ENCODE data around the gene H6PD.
"Not testable (repeated sequence)": the region's sequence is repeated elsewhere in the genome, so short reads cannot be mapped to it uniquely, and the experiment has no call there.

Gene H6PD

DNA sequence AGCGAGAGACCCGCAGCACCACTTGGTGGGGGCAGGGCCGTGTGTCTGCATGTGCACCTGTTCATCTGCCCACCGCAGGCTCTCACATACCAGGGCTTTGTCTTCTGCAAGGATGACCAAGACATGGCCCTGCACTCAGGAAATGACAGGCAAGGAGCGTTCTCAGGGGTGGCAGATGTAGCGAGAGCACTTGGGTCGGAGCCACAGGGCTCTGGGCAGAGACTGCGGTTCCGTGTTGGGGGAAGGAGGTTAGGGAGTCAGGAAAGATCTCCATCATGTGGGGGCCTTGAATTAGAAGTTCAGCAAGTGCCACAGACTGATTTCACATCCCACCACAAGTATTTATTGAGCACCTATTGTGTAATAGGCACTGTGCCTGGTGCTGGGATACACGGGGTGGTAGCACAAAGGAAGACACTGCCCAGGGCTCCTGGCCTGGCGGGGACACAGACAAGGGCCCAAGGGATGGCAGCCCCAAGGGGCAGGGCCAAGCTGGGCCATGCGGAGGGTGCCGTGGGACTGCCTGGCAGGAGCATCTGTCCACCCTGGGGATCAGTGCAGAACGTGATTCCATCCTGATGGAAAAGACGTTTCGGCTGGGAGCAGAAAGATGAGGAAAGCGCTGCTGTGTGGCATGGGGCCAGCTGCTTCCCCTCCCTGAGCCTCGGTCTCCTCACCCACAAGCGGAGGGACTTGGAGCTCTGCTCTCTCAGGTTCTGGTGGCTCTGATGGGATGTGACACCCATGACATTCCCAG lies 46.7 kb downstream of the H6PD start:
- DNase-seq = no peak

DNA sequence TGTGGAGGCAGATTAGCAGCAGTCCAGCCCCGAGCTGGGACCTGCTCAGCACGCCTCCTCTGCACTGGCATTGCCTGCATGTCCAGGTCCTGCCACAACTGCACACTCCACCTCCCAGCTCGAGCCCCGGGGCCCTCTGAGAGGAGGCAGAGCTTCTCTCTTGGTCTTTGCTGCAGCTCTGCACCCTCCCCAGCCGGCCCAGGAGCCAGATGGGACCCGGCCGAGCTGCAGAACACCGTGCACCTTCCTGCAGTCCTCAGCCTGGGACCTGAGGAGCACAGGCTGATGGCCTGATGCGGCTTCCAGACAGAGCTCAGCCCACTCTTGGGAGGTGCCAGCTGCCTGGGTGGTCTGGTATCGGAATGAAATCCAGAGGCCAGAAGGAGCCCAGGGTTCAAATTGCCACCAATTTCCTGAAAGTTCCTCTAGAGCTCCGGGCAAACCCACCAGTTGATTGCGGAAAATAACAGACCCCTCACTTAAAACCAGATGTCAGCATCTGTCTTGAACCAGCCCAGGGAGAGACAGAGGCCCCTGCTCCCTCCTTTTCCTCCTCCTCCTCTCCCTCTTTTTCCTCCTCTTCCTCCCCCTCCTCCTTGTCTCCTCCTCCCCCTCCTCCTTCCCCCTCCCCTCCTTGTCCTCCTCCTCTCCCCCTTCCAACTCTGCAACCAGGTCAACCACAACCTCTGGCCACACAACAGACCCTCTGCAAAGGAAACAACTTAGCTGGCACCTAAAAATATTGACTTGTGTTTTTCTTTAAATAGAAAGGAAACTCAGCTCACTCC lies 47.5 kb downstream of the H6PD start:
- no peak for DNase-seq

DNA sequence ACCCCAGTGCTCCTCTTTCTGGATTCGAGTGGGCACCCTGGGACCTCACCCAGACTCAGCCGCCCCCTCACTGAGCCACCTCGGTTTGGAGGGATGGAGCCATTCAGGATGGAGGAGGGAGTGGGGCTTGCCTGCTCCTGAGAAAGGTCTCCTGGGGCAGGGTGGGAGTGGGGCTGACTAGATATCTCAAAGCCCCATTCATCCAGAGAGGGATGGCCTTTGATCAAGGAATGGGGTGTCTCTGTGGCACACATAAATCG lies 48.1 kb downstream of the H6PD start:
- no peak for DNase-seq

DNA sequence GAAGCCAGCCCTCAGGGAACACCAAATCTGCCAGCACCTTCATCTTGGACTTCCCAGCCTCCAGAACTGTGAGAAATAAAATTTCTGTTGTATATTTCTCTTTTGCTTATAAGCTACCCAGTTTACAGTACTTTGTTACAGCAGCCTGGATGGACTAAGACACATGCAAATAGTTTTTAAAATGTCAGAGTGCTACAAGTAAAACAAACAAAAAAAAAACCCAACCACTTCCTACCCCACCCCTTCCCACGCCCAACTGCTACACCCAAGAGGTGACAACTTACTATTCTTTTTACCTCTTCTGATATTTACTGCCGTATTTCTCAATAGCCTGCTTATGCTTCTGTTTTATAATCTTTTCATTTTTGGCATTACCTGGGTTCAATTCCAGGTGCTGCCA lies 49.5 kb downstream of the H6PD start:
- DNase-seq = no peak

DNA sequence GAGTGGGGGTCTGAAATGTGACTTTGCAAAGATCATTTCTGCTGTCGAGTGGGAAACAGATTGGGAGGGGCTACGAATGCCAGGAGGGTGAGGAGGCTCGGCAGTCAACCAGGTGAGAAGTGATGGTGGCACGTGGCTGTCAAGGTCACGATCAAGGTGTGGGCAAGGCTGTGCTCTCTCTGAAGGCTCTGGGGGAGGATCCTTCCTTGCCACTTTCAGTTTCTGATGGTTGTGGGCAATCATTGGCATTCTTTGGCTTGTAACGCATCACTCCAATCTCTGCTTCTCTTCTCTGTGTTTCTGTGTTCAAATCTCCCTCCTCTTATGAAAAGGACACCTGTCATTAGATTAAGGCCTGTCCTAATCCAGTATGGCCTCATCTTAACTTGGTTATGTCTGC lies 52.0 kb downstream of the H6PD start:
- no peak for DNase-seq

DNA sequence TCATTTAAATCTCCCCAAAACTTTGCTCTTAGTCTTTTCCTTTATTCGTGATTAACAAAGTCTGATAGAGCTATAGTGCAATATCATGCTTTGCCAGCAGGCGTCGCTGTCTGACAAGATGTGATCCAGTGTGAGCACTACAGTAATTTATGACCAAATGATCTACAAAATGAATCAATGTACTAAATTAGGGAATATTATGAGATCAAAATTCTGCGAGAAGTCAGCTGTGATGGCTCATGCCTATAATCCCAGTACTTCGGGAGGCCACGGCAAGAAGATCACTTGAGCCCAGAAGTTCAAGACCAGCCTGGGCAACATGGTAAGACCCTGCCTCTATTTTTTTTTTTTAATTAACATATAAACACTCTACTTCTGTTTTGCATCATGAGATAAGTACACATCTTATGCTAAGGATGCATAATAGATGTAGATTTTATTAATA lies 54.5 kb downstream of the H6PD start:
- peak; percentile 38 for DNase-seq

DNA sequence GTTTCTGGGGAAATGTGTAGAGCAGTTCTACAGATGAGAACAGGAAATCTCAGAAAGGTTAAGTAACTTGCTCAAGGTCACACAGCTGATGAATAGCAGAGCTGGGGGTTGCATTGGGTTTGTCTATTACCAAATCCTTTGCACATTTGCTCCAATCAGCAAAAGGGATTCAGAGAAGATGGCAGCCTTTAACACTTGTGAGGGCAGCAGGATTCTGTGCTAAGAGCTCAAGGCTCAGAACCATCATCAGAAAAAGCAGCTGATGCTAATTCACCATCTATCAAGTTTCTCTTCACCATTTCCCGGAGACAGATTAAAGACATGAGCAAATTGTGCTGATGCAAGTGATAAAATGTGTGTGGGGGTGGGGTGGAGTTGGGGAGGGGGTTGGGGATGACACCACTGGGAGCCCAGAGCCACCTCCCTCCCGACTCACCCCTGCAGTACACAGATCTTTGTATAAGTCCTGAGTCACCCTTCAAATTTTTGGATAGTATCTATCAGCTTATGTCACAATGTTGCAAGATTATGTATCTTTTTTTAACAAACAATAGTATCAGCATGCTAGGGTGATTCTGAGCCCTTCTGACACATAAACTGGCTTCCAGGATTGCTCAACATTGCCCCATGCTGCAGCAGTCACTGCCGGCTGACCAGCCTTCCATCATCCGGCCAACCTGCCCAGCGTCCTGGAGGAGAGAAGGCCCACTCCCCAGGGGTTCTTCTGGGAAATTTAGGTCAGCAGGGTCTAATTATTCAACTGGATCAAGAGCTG lies 55.3 kb downstream of the H6PD start:
- DNase-seq = no peak

DNA sequence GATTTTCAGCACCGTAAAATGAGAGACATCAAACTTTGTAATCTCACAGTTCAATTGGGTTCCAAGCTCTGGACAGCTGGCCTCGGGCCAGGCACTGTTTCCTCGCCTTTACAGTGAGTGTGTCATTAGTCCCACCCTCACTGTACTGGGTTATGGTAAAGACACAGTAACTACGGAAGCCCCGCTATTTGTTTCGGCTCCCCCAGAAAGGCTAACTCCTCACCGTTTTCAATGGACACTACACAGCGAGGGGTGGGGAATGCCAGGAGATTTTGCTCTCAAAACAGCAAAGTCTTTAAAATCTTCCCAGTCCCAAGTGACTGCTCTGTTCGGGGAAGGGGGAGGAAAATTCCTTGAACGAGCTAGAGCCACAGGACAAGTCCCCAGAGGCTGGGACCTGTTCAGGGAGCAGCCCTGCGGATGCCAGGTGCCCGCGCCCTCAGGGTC lies 57.4 kb downstream of the H6PD start:
- no peak for DNase-seq

DNA sequence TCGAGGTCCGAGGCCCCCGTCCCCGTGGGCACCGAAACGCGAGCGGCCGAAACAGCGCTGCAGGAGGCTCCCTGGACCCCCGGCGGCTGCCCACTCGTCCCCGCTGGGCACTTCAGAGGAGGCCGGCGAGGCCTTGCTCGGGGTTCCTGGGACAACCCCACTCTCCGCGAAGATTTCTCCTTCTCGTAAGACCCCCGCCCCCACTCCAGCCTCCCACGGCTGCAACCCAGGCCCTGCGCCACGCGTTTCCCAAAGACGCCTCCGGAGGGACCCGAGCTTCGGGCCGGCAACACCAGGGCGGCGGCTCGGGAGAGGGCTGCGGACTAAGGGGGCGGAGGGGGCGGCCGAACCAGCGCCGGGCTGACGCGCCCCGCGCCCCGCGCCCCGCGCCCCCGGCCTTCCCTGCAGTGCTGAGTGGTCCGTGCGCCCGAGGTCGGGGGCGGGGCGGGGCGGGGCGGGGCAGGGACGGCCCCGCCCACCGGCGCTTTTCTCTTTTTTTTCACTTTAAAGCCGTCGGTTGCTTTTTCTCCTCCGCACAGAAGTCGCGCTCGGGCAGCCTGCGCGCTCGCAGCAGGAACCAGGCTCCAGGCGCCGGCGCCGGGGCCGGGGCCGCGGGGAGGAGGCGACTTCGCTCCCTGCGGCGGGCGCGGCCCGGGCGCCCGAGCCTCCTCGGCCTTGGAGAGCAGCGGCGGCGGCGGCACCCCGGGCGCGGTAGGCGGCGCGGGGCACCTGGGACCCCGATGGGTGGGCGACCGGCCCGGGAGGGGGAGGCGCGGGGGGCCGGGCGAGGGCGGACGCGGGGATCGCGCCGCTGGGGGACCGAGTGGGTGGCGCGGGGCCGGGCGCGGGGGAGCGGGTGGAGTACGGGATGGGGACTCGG lies 58.0 kb downstream of the H6PD start, which contains the start of gene SPSB1:
TSS of gene SPSB1 (plus strand) at position 534 of the 880 bp plus-strand sequence. CDS start 62,998 bp downstream, outside the sequence.
- peak; percentile 66 for DNase-seq

DNA sequence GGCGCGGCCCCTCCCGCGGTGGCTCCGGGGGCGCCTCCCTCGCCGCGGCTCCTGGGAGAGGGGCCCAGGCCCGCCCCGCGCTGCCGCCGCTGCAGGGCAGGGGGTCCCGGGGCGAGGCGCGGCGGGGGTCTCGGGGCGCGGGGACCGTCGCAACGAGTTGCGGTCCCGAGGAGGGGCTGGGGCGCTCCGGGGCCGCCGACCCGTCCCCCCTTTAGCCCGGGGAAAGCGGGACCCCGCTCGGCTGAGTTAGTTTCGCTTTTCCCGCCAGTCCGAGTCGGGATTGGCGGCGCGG lies 58.6 kb downstream of the H6PD start:
- no peak for DNase-seq

DNA sequence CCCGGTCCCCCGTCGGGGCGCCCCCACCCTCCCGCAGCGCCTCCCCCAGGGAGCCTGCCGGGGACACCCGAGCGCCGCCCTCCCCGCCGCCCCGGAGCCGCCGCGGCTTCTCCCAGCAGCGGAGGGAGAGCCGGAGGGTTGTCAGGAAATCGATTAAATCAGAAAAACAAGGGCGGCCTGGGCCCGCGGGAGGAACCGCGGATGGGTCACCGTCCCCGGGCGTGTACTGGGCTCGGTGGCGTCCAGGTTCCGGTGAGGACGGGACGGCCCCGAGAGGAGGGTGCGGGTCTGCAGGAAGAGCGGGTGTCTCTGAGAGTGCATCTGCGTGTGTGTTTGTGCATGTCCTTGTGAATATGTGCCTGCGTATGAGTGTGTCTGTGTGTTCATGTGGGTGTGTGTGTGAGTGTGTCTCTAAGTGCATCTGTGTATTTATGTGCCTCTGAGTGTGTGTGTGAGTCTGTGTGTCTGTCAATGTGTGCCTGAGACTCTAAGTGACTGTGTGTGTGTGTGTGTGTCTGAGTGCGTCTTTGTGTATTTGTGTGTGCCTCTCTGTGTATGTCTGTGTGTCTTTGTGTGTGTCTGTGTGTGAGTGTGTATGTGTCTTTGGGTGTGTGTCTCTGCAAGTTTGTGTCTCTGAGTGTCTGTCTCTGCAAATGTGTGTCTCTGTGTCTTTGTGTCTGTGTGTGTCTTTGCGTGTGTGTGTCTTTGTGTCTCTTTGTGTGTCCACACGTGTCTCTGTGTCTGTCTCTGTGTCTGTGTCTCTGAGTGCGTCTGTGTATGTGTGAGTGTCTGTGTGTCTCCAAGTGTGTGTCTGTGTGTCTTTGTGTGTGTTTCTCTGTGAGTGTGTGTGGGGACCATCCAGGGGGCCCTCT lies 59.2 kb downstream of the H6PD start:
- peak; percentile 19 for DNase-seq

DNA sequence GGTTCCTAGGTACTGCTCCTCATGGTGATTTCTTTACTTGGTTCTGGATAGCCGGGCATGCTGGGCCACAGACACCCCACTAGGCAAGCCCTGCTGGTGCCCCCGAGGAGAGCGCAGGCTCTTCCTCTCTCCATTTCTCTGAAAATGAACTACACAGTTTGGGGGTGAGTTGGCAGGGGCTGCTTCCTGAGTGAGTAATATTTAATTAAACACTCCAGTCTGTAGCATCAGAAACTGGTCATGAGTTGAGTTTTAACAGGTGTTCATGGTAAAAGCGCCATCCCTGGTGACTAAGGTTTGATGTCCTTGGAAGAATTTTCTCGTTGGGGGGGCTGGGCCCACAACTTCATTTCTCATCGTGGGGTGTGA lies 59.8 kb downstream of the H6PD start:
- DNase-seq = no peak

DNA sequence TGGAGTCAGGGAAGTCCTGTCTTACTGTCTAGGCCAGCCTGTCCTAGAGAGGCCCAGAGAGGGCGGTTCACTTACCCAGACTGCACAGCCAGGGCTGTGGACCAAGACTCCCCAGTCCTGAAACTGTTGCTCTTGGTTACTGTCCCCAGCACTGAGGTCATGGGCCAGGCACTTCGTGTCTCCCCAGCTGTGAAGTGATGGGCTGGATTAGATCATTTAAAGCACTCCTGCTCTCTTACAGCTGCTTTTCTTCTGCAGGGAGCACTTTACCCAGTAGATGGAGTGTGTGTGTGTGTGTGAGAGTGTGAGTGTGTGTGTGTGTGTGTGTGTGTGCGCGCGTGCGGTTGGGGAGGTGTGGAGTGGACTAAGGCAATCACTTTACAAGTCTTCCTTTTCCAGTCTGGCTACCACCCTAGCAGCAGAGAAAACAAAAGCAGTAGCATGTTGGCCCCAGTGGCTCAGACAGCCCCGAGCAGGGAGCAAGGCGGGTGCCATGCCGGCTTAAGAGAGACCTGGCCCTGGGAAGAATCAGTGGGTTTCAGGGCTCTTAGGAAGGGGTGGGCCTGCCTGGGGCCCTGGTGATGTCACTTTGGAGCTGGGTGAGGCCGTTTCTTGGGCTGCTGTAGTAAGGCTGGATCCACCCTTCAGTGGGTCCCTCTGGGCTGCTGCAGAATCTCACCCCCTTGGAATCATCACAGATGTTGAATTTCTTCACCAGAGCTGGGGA lies 60.5 kb downstream of the H6PD start:
- no peak for DNase-seq

DNA sequence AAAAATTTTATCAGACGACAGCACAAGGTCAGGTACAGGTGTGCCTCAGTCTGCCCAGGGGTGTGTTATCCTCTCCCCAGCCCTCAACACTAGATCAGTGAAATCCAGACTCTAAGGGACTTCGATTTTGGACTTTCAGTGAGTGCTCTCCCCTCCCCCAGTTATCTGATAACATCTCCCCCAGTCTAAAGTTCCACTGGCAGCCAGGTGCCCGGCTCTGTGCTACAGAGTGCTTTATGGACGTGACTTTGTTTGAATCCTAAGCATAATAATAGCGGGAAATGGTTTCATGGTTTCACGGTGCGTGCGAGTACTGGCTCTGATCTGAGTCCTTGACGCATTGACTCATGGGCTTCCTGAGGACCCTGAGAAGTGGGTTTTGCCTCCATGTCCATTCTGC lies 61.3 kb downstream of the H6PD start:
- no peak for DNase-seq

DNA sequence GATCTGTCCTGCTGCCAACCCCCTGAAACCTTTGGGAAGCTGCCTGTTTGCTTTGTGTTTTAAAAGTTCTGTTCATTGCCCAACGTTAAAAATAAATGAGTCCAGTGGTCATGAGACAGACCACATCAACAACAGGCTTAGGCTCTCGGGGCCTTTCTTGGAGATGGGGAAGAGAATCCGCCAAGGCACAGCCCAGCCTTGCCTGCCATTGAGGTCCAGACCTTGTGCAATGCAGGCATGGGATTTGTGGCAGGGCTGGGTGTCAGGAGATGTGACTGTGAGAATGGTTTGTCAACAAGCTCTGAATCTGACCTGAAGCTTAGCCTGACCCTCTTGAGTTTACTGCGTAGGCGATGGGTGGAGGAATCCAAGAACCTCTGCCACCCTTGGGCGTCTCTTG lies 62.3 kb downstream of the H6PD start:
- no peak for DNase-seq

DNA sequence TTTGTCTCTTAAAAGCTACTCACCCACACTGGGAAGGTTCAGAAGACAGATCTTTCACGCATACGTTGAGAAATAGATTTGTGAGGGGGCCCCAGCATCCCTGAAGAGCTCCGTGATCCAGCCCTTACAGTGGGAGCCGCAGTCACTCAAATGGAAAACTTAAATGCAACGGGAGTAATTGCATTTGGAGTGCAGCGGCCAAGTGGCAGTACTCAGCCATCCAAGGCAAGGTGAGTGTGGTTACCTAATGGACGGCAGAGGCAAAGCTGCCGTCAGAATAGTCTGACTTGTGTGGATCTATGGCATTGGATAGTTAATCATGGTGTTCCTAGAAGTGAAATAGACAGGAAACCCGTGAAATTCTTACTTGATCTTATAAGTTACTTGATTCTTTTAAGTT lies 63.3 kb downstream of the H6PD start:
- DNase-seq = no peak

DNA sequence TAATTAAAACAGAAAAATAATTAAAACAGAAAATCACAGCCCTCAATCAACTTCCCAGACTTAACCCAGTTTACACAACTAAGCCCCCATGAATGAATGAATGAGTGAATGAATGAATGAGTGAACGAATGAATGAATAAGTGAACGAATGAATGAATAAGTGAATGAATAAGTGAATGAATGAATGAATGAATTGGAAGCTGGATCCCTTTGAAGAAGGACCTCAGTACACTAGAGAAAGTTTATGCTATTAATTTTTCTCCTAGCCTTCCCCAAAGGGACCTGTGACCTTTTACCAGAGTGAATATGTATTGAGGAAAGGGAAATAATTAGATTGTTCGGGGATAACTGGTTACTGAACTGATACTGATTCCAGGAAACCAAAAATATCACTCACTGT lies 63.7 kb downstream of the H6PD start:
- no peak for DNase-seq

DNA sequence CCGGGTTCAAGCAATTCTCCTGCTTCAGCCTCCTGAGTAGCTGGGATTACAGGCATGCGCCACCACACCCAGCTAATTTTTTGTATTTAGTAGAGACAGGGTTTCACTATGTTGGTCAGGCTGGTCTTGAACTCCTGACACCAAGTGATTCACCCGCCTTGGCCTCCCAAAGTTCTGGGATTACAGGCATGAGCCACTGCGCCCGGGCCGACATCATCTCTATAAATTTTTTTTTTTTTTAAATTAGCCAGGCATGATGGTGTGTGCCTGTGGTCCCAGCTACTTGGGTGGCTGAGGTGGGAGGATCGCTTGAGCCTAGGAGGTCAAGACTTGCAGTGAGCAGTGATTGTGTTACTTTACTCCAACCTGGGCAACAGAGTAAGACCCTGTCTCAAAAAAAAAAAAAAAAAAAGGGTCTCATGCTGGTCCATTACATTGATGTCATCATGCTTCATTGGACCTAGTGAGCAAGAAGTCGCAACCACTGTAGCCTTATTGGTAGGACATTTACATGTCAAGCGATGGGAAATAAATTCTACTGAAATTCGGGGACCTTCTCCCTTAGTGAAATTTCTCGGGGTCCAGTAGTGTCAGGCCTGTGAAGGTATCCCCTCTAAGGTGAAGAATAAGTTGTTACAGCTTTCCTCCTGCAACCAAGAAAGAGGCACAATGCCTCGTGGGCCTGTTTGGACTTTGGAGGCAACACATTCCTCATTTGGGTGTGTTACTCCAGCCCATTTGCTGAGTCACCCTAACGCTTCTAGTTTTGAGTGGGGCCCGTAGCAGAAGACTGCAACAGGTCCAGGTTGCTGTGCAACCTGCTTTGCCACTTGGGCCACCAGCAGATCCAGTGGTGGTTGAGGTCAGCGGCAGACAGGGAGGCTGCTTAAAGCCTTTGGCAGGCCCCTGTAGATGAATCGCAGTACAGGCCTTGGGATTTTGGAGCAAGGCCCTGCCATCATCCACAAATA lies 65.3 kb downstream of the H6PD start:
- not testable (repeated sequence) for DNase-seq

DNA sequence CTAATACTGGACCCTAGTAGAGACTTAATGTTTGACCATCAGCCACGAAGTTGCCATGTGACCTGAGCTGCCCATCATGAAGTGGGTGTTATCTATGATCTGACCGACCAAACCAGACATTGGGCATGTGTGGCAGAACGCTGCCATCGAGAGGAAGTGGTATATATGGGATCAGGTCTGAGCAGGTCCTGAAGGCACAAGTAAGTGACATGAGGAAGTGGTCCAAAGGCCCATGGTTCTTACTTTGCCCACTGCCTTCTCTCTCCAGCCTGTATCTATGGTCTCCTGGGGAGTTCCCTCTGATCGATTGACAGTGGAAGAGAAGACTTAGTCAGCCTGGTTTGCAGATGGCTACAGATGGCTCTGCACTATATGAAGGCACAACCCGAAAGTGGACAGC lies 66.0 kb downstream of the H6PD start:
- DNase-seq = no peak

Measured in NCI-H345 (cell line).